Activated CD4-positive, alpha-beta T cell treated with anti-CD3 and anti-CD28 coated beads, Interleukin-2, amount 50 U/mL, for 1 hour (primary cell): ENCODE data around the gene OR5F1.

Experiments
- DNase-seq: peaks from one replicate; pipeline ENCODE4 v3.0.0-alpha.2; 2020

Gene OR5F1

DNA sequence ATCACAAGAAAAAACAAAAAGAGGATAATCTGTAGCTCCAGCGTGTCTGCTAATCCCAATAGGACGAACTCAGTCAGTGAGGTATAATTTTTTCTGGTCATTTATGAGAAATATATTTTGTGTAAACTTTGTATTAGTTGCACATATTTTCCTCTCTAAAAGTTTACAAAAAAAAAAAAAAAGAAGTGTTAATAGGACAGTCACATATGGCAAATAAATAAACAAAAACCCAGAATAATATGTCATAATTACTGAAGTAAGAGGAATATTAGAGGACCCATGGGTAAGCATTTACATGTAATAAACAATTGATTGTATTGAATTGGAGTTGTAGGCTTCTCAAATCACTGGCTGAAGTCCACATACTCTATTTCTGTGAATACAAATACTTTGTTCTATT is at the start of gene OR5F1:
Gene OR5F1, minus strand, starts transcription at position 101 of the 400 bp plus-strand sequence. Its CDS starts 0 bp downstream, at position 101.
- DNase-seq: no peak

DNA sequence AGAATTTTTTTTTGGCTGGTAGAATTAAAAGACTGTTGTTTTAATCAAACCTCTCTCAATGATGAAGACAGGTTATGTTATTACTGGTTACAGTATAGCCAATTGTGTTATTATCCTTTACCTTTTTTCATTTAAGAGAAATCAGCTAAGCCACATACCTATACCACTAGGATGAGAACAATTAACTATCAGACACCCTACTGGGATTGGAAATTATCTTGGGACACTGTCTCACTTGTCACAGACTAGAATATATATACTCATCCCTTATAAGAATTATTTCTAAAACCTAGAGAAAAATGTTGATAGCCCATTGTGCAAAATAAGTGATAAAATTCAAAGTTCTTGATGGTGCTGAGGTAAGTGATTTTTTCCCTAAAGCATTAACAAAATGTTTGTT is 32.9 kb upstream of the OR5F1 start, which contains the start of gene OR5AS1:
Gene OR5AS1, plus strand, starts transcription at position 301 of the 400 bp plus-strand sequence. CDS start 2,765 bp downstream, outside the sequence.
- DNase-seq: no peak

DNA sequence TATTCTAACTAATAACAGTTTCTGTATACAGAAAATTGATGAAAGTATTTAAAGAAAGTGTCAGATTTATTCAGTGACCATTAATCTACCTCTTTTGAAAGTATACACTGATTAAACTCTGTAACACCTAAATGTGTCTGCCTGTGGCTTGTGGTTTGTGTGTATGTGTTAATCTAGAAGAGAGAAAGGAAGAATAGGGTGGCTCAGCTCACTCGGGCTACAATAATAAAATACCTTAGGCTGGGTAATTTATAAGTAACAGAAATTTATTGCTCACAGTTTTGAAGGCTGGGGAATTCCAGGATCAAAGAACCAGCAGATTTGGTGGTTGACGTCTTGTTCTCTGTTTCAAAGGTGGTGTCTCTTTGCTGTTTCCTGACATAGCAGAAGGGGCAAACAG is 19.4 kb upstream of the OR5F1 start:
- DNase-seq: no peak

DNA sequence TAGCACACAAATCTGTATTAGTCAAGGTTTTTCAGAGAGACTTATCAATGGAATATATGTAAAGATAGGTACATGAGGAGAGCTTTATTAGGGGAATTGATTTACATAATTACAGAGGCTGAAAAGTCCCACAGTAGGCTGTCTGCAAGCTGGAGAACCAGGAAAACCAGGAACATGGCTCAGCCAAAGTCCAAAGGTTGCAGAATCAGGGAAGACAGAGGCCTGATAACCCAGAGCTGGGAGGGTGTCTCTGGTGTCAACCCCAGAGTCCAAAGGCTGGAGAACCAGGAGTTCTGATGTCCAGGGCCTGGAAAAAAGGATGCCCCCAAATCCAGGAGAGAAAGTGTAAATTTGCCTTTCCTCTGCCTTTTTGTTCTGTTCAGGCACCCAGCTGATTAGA is 16.3 kb upstream of the OR5F1 start:
- no peak for DNase-seq

DNA sequence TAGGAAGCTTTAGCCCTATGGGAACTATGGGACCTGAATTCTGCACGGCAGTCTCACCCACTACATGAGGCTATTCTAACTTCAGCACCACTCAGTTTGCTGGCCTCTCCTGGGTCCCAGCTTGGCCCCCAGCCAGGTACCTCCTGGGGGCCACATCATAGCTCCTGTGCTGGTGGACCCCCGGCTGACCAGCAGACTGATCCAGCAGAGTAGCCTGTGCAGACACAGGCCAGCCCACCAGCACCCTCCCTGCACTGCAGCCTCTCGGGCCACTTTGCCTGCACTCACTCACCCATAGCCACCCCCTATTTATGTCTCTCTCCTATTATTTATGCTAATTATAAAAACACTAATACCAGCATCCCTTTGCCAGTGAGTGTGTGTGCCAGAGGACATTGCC is 23.5 kb downstream of the OR5F1 start:
- no peak for DNase-seq

DNA sequence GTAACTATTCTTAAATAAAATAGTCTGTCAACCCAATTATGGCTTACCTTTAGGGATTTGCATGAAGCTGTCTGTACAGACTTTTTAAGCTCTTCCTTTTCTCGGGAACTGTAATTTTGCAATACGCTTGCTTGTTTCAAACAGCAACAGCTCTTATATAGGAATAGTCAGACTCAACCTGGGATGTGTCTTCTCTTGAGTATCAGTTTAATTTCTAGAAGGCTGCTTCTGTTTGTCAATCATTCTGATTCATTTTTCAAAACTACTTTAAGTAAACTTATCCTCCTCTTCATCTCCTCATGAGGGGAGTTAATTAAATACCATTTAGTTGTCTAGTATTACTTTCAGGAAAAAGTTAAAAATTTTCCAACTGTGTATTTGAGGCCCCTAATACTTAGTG is 24.6 kb downstream of the OR5F1 start, which contains the start of gene OR10AG1:
Gene OR10AG1, minus strand, starts transcription at position 101 of the 400 bp plus-strand sequence. Its CDS starts 38 bp downstream, at position 63.
- no peak for DNase-seq

DNA sequence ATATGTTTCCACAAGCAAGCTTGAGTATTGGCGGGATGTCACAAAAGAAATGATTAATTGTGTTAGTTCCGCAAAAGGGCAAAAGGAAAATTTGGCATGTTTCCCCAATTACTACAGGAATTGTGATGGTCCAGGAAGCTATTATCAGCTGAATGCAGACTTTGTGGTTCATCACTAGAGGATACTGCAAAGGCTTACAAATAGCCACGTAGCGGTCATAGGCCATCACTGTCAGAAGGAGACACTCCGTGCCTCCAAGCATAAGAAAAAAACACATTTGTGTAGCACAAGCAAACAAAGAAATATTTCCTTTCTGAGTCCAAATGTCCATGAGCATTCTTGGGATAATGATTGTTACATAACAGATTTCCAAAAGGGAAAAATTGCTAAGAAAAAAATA is 26.5 kb downstream of the OR5F1 start:
- DNase-seq: no peak

DNA sequence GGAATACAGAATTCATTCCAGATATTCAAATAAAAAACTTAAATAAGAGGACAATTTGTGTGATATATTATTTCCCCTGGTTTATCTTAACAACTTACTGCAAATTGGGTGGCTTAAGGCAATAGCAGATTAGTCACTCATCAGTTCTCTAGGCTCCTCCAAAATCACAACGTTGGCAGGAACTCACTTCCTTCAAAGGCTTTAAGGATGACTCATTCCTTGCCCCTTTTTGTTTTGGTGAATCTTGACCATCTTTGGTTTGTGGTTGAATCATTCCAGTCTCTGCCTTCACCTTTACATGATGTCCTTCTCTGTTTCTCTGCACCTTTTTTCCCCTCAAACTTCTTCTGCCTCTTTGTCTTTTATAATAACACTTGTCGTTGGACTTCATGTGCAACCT is 28.0 kb downstream of the OR5F1 start:
- no peak for DNase-seq

DNA sequence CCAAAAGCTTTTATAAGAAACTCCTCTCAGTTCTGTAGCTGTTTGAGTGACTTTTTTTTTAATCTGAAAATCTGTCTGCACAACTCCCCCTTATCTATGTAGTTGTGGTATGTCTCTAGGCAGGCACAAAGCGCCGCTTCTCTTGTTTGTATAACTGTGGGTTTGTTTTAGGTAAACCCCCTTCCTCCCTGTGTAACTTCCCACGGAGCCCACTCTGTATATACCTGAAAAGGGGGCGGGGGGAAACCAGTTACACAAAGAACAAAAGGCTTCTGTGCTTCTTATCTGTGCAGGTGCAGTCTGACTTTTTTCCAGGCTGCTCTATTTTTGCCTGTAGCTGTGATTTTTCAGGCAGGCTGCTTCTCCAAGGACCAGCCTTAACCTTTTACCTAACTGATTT is 37.9 kb downstream of the OR5F1 start:
- no peak for DNase-seq

DNA sequence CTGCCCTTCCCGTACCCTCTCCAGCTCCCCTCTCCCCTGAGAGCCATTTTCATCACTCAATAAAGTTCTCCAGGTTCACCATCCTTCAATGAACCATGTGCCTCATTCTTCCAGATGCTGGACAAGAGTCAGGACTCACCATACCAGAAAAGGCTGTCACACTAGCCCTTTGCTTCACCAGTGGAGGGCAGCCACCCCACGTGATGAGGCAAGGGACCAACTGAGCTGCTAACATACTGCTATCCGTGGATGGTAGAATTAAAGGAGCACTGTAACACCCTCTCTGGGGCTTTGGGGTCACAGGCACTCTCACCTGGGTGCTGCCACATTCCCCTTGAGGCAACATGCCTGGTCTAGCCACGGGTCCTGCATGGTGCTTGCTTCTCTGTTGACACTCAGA is 45.1 kb downstream of the OR5F1 start:
- DNase-seq: no peak
